OCI-LY7 (cell line): ENCODE data around the gene PPEF2.

Experiments used
- CTCF ChIP-seq: fragments of 200-600 bp; sonication (generic); conservative IDR thresholded peaks from 2 replicates; pipeline ENCODE4 v1.5.1; 2014; ENCODE audit warnings: mild to moderate bottlenecking, antibody characterized with exemption, low read length, moderate library complexity, mixed read lengths
- EZH2phosphoT487 ChIP-seq: fragments of 200-600 bp; sonication (generic); IDR thresholded peaks from 2 replicates; pipeline ENCODE4 v1.6.1; 2018; ENCODE audit warnings: low read depth, borderline replicate concordance, mild to moderate bottlenecking, mixed run types, antibody characterized with exemption, low read length, moderate library complexity, mixed read lengths

GRCh38 chr4:75858721-75859120 is 43.5 kb downstream of the PPEF2 start:
- TF ChIP-seq CTCF (no peak), EZH2phosphoT487 (no peak)
